AG09319 (cell line): ENCODE data around the gene PSMC3.

Experiments used
- DNase-seq: peaks from one replicate; pipeline ENCODE4 v3.0.0-alpha.2; 2010; ENCODE audit warnings: low read depth; ENCODE audit errors: extremely low read depth
- CTCF ChIP-seq: IDR thresholded peaks from 2 replicates; pipeline ENCODE4 v1.5.1; 2011; ENCODE audit warnings: low read depth, mild to moderate bottlenecking, inconsistent platforms, low read length, moderate library complexity

PSMC3 gene

GRCh38 chr11:47396049-47396320 is 30.3 kb downstream of the PSMC3 start:
- no peak for TF ChIP-seq CTCF
- no peak for DNase-seq

DNA sequence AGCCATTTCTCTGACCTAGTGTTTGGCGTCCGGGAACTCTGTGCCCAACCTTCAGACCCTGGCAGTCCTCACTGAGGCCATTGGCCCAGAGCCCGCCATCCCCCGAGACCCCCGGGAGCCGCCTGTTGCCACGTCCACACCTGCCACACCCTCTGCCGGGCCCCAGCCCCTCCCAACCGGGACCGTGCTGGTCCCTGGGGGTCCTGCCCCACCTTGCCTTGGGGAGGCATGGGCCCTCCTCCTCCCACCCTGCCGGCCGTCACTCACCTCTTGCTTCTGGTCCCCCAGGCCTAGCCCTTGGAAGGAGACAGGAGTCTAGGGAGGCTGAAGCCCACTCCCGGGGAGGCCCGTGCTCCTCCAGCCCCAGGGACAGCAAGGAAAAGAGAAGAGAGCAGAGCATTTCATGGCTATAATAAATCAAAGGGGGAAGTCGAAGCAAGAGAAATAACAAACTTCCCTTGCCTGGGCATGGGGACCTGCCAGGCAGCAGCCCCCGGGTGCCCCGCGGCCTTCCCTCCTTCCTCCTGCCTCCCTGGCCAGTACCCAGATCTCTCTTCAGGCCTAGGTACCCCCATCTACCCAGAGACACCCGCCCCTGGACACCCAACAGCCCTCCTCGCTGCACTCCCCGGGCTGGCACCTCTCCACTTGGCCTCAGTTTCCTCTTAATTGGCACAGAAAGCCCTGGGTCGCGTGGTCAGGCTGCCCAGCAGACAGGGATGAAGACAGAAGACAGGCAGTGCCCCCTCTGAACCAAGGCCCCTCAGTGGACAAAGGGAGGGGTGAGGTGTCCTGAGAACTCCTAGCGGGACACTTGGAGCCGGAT is 30.8 kb downstream of the PSMC3 start:
- no peak for TF ChIP-seq CTCF
- no peak for DNase-seq

GRCh38 chr11:47394322-47395222 is 31.7 kb downstream of the PSMC3 start:
- no peak for TF ChIP-seq CTCF
- DNase-seq = no peak

DNA sequence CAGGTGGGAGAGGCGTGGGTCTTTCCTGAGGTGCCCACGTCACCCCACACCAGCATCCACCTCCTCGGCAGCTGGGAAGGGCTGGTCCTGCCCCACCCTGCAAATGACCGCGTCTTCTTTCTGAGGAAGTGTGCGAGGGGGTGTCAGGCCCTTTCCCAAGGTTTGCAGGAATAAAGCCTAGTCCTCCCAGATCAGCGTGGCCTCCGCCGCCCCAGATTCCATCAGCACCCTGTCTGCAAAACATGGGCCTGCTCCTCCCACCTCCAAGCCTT is 32.3 kb downstream of the PSMC3 start:
- DNase-seq = no peak

DNA sequence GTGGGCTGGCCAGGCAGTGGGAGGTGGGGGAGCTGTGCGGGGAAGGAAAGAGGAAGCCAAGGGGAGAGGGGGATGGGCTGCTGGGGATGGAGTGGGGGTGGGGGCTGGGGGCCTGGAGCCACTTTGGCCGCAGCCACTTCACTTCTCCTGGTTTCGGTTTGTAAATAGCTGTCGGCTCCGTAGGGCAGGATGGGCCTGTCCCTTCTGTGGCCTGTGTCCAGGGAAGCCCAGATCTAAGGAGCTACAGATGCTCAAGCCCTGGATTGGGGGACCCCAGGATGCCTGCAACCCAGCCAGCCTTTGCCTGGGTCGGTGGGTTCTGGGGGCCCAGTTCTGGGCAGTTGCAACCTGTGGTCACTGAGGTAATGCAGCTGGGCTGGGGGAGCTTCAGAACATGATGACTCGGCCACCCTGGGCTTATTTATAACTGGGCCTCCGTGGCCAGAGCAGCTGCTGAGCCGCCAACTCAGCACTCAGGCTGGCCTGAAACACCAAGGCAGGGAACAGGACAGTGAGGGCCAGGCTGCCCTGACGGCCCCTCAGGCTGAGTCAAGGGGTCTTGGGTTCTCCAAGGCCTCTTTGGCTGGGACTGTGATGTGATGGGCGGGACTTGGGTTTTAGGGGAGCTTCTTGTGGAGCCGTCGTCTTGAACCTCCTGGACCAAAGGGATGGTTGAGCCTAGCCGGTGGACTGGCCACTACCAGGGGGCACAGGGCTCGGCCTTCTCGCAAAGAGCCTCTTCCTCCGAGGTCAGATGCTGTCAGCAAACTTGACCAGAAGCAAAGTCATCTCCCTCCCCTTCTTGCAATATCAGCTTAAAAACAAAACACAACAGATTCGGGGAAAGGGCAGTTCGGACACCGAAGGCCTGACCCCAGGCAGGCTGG is 32.8 kb downstream of the PSMC3 start:
- DNase-seq = no peak
- no peak for TF ChIP-seq CTCF

More for the DNA sequence above, 32.3 kb downstream of the PSMC3 start:
- no peak for TF ChIP-seq CTCF

DNA sequence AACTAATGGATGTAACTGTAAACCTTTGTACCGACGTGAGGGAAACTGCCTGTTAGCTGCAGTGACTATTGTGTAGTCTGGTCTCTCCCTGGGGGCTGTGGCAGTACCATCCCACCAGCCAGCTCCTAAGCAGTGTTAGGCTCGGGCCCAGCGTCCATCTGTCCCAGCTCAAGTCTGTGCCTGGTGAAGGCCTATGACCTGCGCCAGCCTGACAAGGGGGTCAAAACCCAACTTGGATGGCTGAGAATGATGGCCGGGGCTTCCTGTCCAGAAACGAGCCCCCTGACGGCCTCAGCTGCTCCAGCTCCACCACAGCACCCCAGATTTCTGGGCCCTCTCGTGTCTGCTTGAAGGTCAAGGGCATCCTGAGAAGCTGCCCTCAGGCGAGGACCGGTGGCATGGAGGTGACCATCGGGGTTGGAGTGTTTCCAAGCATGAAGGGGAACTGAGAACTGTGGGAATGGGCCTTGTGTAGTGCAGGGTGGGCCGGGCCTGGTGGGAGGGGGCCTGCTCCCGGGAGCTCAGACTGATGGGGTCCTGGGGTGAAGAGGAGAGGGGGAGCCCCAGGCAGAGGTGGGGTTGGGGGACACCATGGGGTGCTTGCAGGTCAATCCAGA is 33.6 kb downstream of the PSMC3 start:
- no peak for TF ChIP-seq CTCF
- no peak for DNase-seq
